PC-9 (cell line): Measurements from ENCODE around the gene FKBP6.

Experiments
- CTCF ChIP-seq: fragments of 200-600 bp; sonication (generic); conservative IDR thresholded peaks from 2 replicates; pipeline ENCODE4 v1.6.1; 2017; ENCODE audit warnings: mixed run types, antibody characterized with exemption, mild to moderate bottlenecking, moderate library complexity
- EZH2 ChIP-seq: fragments of 200-600 bp; sonication (generic); IDR thresholded peaks from 2 replicates; pipeline ENCODE4 v1.8.0; 2017; ENCODE audit warnings: antibody characterized with exemption, low read depth

GRCh38 chr7:73382934-73383503 lies 55.1 kb downstream of the FKBP6 start:
- TF ChIP-seq CTCF (no peak), EZH2 (no peak)
